Panc1 (cell line): Measurements from ENCODE around the gene ZNF664. TPM values are rescaled to one million over a fixed set of nuclear protein-coding genes. Genes with fewer than 3 reads are reported as not detected.

Experiments
- ATAC-seq: fragments of 200-7000 bp; cut with Tn5 transposase; 2 replicates; pipeline ENCODE4 v1.9.1; 2020; ENCODE audit warnings: mild to moderate bottlenecking, moderate library complexity
- BruUV-seq: library from RNA; stranded (reverse); fragments of 400-500 nt; replicated peaks from 2 replicates; lab custom pipeline; 2021; lab: Mats Ljungman, UMichigan
- CTCF ChIA-PET: fragments of 300-600 bp; sonication (Branson Sonifier 250); formaldehyde crosslinking; loops from one replicate; lab custom pipeline; 2022; ENCODE audit warnings: antibody characterized with exemption; lab: Charles Lee
- POLR2A ChIA-PET: fragments of 300-600 bp; sonication (Branson Sonifier 250); formaldehyde crosslinking; loops from one replicate; lab custom pipeline; 2022; ENCODE audit warnings: antibody characterized with exemption; lab: Charles Lee
- DNase-seq: peaks from one replicate; pipeline ENCODE4 v3.0.0-alpha.2; 2010; ENCODE audit warnings: low read depth, low spot score
- H3K27ac ChIP-seq: 2 replicates; pipeline ENCODE4 v1.5.1; 2011; ENCODE audit warnings: mild to moderate bottlenecking, low read length, inconsistent platforms
- H3K27me3 ChIP-seq: fragments of 200-500 bp; sonication (Bioruptor generic); 2 replicates; pipeline ENCODE4 v1.6.0; 2014; ENCODE audit warnings: low read length, inconsistent platforms; ENCODE audit not compliant: control insufficient read depth, insufficient read depth
- H3K36me3 ChIP-seq: fragments of 200-500 bp; sonication (Bioruptor generic); 2 replicates; pipeline ENCODE4 v1.5.1; 2014; ENCODE audit warnings: inconsistent platforms, mild to moderate bottlenecking, low read length, moderate library complexity; ENCODE audit not compliant: control insufficient read depth, insufficient read depth
- H3K4me1 ChIP-seq: 2 replicates; pipeline ENCODE4 v1.5.1; 2011; ENCODE audit warnings: inconsistent platforms, mild to moderate bottlenecking, low read length, moderate library complexity; ENCODE audit not compliant: control insufficient read depth, insufficient read depth
- H3K4me3 ChIP-seq, 2 experiments: 2 replicates each; pipeline ENCODE4 v1.5.1; 2011 to 2012; ENCODE audit warnings: low read depth in 2 of 2, low read length in 2 of 2, mild to moderate bottlenecking in 2 of 2, inconsistent platforms in 1 of 2, moderate library complexity in 1 of 2
- H3K9me3 ChIP-seq: fragments of 200-500 bp; sonication (Bioruptor generic); 2 replicates; pipeline ENCODE4 v1.5.1; 2014; ENCODE audit warnings: low read depth, mild to moderate bottlenecking, inconsistent platforms, low read length, moderate library complexity; ENCODE audit not compliant: control insufficient read depth, insufficient read depth
- POLR2AphosphoS5 ChIP-seq: IDR thresholded peaks from 2 replicates; pipeline ENCODE4 v1.6.1; 2012; ENCODE audit warnings: mild to moderate bottlenecking, low read depth, low read length, moderate library complexity
- SIN3A ChIP-seq: IDR thresholded peaks from 2 replicates; pipeline ENCODE4 v1.6.1; 2012; ENCODE audit warnings: low read depth, mild to moderate bottlenecking, low read length, moderate library complexity, borderline replicate concordance; ENCODE audit not compliant: insufficient read depth
- TCF7L2 ChIP-seq: IDR thresholded peaks from 2 replicates; pipeline ENCODE4 v1.6.1; 2011; ENCODE audit warnings: mild to moderate bottlenecking, low read depth, low read length, inconsistent platforms
- in situ Hi-C: cut with HindIII; loops from 2 replicates; pipeline ENCODE4 v1.10.0; 2016; ENCODE audit warnings: low sequenced_read_pairs, low pct_unique_long_range_greater_than_20kb
- intact Hi-C: fragments of 100-400 bp; cut with micrococcal nuclease; formaldehyde crosslinking; loops from one replicate; pipeline ENCODE4 v1.10.0; 2022; ENCODE audit not compliant: unreplicated experiment
- total RNA-seq: library from RNA; stranded (reverse); gene quantifications from one replicate; pipeline ENCODE4 v1.2.1, GENCODE V29; 2021; ENCODE audit not compliant: unreplicated experiment
- TF ChIP-seq, protein P1 (sequence below), 2 experiments: IDR thresholded peaks; 2 replicates each; pipeline ENCODE4 v1.6.1; 2011 to 2012; ENCODE audit warnings: low read depth in 2 of 2, control low read depth in 1 of 2, low read length in 1 of 2, mild to moderate bottlenecking in 1 of 2, moderate library complexity in 1 of 2; ENCODE audit not compliant: insufficient read depth in 1 of 2
- TF ChIP-seq, protein P2 (sequence below): fragments of 450-650 bp; IDR thresholded peaks from 2 replicates; pipeline ENCODE4 v1.5.1; 2017; ENCODE audit warnings: mild to moderate bottlenecking

ZNF664 gene
- total RNA-seq, 1 experiment from 2014 or later: 115 TPM

DNA sequence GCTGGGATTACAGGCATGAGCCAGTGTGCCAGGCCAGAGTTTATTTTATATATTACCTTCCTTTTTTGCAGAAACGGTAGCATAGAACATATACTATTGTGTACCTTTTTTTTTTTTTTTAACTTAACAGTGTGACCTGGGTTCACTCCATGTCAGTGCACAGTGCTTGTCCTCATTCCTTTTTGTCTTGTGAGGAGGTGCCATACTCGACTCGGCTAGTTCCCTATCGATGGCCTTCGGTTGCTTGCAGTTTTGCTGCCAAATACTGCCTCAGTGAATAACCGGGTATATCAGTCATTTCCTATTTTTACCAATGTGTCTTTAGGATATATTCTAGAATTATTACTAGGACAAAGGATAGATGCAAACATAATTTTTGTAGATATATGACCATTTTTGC is 36.8 kb downstream of the ZNF664 start:
- no peaks in the 10 kb centered on the region for H3K27me3 ChIP-seq
- no peaks in the 10 kb centered on the region for H3K9me3 ChIP-seq
- no peak overlapping the region for H3K27ac ChIP-seq
- intact Hi-C loops (no loop called here), in situ Hi-C loops (no loop called here)
- no peak for DNase-seq
- no peak overlapping the region for H3K4me3 ChIP-seq
- BruUV-seq: no TSS peak
- H3K4me1 ChIP-seq: no peaks in the 10 kb centered on the region
- CTCF ChIA-PET: no interaction called here
- H3K36me3 ChIP-seq: peaks cover 28% of the 10 kb centered on the region
- POLR2A ChIA-PET: no interaction called here
- no peak for ATAC-seq
- TF ChIP-seq POLR2AphosphoS5: no peak
- TF ChIP-seq TCF7L2: no peak

DNA sequence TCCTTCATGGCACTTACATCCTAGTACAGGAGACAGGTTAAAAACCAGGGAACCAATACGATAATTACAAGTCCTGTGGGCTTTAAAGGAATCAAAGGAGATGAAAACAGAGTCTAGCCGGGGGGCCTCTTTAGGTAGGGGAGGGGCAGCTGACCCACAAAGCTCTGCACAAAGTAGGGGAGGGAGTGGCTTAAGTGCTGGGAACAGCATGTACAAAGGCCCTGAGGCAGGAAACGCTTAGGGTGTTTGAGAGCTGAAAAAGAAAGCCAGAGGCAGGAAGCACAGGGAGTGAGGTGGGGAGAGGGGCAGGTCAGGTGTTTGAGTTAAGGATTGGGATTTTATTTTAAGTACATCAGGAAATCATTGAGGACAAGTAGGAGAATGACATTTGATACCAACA is 37.7 kb downstream of the ZNF664 start:
- Histone ChIP-seq H3K27me3 (no peaks in the 10 kb centered on the region), H3K4me3 (no peak overlapping the region), H3K9me3 (no peaks in the 10 kb centered on the region), H3K4me1 (no peaks in the 10 kb centered on the region), H3K27ac (no peak overlapping the region), H3K36me3 (peaks cover 28% of the 10 kb centered on the region)
- ChIA-PET POLR2A (no interaction called here), CTCF (no interaction called here)
- no TSS peak for BruUV-seq
- DNase-seq: no peak
- ATAC-seq: no peak
- TF ChIP-seq, protein P1, sequence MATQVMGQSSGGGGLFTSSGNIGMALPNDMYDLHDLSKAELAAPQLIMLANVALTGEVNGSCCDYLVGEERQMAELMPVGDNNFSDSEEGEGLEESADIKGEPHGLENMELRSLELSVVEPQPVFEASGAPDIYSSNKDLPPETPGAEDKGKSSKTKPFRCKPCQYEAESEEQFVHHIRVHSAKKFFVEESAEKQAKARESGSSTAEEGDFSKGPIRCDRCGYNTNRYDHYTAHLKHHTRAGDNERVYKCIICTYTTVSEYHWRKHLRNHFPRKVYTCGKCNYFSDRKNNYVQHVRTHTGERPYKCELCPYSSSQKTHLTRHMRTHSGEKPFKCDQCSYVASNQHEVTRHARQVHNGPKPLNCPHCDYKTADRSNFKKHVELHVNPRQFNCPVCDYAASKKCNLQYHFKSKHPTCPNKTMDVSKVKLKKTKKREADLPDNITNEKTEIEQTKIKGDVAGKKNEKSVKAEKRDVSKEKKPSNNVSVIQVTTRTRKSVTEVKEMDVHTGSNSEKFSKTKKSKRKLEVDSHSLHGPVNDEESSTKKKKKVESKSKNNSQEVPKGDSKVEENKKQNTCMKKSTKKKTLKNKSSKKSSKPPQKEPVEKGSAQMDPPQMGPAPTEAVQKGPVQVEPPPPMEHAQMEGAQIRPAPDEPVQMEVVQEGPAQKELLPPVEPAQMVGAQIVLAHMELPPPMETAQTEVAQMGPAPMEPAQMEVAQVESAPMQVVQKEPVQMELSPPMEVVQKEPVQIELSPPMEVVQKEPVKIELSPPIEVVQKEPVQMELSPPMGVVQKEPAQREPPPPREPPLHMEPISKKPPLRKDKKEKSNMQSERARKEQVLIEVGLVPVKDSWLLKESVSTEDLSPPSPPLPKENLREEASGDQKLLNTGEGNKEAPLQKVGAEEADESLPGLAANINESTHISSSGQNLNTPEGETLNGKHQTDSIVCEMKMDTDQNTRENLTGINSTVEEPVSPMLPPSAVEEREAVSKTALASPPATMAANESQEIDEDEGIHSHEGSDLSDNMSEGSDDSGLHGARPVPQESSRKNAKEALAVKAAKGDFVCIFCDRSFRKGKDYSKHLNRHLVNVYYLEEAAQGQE (IDR thresholded peaks at IDR 0.05; ENCODE audit: insufficient read depth in 1 of 2, low read depth in 2 of 2, low read length in 1 of 2): no peak
- no peak for TF ChIP-seq TCF7L2
- TF ChIP-seq POLR2AphosphoS5: no peak
- no peak for TF ChIP-seq SIN3A
- TF ChIP-seq, protein P2, sequence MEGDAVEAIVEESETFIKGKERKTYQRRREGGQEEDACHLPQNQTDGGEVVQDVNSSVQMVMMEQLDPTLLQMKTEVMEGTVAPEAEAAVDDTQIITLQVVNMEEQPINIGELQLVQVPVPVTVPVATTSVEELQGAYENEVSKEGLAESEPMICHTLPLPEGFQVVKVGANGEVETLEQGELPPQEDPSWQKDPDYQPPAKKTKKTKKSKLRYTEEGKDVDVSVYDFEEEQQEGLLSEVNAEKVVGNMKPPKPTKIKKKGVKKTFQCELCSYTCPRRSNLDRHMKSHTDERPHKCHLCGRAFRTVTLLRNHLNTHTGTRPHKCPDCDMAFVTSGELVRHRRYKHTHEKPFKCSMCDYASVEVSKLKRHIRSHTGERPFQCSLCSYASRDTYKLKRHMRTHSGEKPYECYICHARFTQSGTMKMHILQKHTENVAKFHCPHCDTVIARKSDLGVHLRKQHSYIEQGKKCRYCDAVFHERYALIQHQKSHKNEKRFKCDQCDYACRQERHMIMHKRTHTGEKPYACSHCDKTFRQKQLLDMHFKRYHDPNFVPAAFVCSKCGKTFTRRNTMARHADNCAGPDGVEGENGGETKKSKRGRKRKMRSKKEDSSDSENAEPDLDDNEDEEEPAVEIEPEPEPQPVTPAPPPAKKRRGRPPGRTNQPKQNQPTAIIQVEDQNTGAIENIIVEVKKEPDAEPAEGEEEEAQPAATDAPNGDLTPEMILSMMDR: no peak
- in situ Hi-C loops (no loop called here), intact Hi-C loops (no loop called here)

DNA sequence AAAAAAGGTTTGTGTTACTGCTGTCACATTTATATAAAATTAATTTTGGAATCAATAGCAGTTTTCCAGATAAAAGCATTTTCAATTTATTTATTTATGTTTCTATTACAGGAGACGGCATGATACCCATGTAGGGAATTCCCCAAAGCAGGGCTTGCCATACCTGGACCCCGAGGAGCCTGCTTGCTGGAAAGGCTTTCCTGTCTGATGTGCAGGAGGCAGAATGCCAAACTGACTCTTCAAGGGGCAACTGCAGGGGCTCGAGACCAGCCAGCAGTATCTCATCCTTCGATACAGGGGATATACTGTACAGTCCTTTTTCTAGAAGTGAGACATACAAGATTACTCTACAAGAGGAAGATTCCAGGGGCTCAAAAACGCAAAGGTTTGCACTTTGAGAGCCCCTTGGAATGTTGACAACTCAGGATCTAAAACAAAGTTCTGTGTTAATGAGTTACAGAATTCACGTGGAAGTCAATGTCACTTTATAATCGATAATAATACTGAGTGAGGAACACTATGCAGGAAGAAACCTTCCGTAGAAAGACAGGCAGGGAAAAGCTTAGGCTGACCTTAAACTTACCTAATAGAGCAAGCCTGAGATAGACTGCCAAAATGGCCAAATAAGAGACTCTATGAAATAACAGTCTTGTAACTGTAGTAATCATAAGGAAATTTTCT is 38.6 kb downstream of the ZNF664 start:
- no peak for ATAC-seq
- ChIA-PET CTCF (no interaction called here), POLR2A (no interaction called here)
- peaks cover 28% of the 10 kb centered on the region for H3K36me3 ChIP-seq
- DNase-seq: no peak
- no peak overlapping the region for H3K27ac ChIP-seq
- in situ Hi-C loops (no loop called here), intact Hi-C loops (no loop called here)
- no peaks in the 10 kb centered on the region for H3K27me3 ChIP-seq
- TF ChIP-seq, protein P2: no peak
- TF ChIP-seq POLR2AphosphoS5: no peak
- no peak overlapping the region for H3K4me3 ChIP-seq
- no peaks in the 10 kb centered on the region for H3K4me1 ChIP-seq
- H3K9me3 ChIP-seq: no peaks in the 10 kb centered on the region
- BruUV-seq: no TSS peak
